HAP-1 (cell line): ENCODE data around the gene ZNF543.
"Not testable (repeated sequence)": the region's sequence is repeated elsewhere in the genome, so short reads cannot be mapped to it uniquely, and the experiment has no call there.

Experiments used
- DNase-seq, 2 experiments: peaks; one replicate each; pipeline ENCODE4 v3.0.0-alpha.2; 2016 to 2020; ENCODE audit warnings: low spot score in 2 of 2
- H3K27me3 ChIP-seq: fragments of 250-450 bp; sonication (Bioruptor Pico); 2 replicates; pipeline ENCODE4 v1.5.1; 2020; ENCODE audit warnings: low read depth, mild to moderate bottlenecking, moderate library complexity
- H3K36me3 ChIP-seq: fragments of 250-450 bp; sonication (Bioruptor Pico); replicated peaks from 2 replicates; pipeline ENCODE4 v1.5.1; 2020; ENCODE audit warnings: mild to moderate bottlenecking
- H3K4me1 ChIP-seq: fragments of 250-450 bp; sonication (Bioruptor Pico); 2 replicates; pipeline ENCODE4 v1.5.1; 2020; ENCODE audit warnings: mild to moderate bottlenecking
- H3K4me3 ChIP-seq: fragments of 250-450 bp; sonication (Bioruptor Pico); 2 replicates; pipeline ENCODE4 v1.5.1; 2020; ENCODE audit warnings: mild to moderate bottlenecking, moderate library complexity
- H3K9me3 ChIP-seq: fragments of 250-450 bp; sonication (Bioruptor Pico); 2 replicates; pipeline ENCODE4 v1.5.1; 2020; ENCODE audit warnings: mild to moderate bottlenecking, moderate library complexity
- in situ Hi-C: fragments of 300-500 bp; cut with MboI; formaldehyde crosslinking; loops from 3 replicates; pipeline ENCODE4 v1.14.3; 2020; ENCODE audit warnings: low sequenced_read_pairs, inconsistent platforms, mixed read lengths

ZNF543 gene

DNA sequence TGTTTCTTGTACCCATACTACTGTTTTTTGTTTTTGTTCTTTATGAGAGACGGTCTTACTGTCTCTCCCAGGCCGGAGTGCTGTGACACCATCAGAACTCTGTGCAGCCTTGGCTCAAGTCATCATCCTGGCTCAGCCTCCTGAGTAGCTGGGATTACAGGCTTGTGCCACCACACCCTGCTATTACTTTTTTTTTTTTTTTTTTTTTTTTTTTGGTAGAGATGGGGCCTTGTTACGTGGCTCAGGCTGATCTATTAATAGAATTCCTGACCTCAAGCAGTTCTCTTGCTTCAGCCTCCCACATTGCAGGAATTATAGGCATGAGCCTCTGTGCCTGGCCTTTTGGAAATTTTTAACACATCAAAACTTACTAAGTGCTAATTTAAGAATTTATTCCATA, 27.9 kb downstream of the ZNF543 start:
- Histone ChIP-seq H3K36me3 (0 out of 2 replicates have a peak, but pooled peaks cover 3% of the 10 kb centered on the region), H3K4me1 (peaks cover 7% of the 10 kb centered on the region), H3K9me3 (peaks cover 5% of the 10 kb centered on the region; the same call in 1 of the 2 replicates), H3K4me3 (no peak overlapping the region), H3K27me3 (no peaks in the 10 kb centered on the region)
- DNase-seq: no peak
- in situ Hi-C loops: no loop called here

DNA sequence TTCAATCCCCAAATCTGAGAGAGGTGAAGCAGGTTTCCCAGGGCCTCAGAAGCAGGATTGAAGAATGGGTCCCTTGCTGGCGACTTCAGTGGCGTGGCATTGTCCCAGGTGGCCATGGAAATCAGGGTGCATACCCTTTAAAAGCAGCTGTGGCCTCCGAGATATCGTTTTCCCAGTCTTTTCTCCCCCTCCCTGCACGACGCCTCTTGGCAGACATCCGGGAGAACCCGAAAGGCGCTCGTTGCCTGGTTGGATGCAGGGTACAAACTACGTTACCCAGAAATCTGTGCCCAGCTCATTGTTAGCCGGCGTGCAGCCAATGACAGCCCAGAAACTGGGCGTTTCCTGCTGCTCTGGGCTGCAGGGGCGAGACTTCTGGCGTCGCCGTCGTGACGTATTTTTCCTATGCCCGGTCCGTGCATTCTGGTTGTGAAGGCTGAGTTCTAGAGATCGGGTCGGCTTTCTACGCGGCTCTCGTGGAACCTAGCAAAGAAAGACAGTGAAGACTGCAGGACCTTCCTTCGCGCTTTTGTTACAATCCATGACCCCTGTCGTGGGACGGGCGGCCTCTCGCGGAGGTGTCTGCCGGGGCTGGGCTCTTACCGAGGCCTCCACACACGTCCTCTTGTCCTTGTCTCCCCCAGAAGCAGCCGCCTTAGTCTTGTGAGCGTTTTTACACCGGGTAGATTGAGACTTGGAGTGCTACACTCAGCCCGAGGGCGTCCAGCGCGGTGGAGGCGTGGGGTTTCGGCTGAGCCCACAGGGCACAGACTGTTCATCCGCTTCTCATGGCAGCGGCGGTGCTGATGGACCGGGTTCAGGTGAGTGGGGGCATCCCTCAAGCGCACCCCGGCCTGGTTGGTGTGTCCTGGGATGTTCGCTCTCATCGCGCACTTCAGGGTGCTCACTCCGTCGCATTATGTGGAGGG, 30.9 kb downstream of the ZNF543 start, which contains the start of gene ZNF304:
Gene ZNF304 (plus strand): TSS at position 395 of the 929 bp plus-strand sequence. CDS start 394 bp downstream, at position 789.
- Histone ChIP-seq H3K36me3 (peaks cover 23% of the 10 kb centered on the region), H3K9me3 (peaks cover 5% of the 10 kb centered on the region; the same call in 1 of the 2 replicates), H3K4me3 (peak within 1 kb of the TSS; percentile 89), H3K27me3 (no peaks in the 10 kb centered on the region), H3K4me1 (peaks cover 7% of the 10 kb centered on the region)
- in situ Hi-C loops: no loop called here
- DNase-seq: peak; percentile 90 to 91

DNA sequence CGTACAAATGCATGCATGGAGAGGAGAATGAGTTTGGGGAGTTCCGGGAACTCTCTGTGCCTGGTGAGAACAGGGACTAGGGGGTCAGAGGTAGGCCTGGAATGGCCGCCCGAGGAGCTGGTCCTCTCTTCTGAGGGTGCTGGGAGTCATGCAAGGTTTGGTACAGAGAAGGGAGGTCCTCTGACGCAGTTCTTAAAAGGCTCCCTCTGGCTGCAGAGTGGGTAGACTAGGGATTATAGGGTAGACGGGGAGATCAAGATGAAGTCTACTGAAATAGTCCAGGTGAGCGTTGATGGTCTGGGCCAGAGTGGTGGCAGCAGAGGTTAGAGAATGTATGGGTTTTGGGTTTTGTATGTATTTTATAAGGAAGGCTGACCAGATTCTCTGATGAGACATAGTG, 31.6 kb downstream of the ZNF543 start:
- peaks cover 5% of the 10 kb centered on the region; the same call in 1 of the 2 replicates for H3K9me3 ChIP-seq
- H3K4me1 ChIP-seq: peaks cover 7% of the 10 kb centered on the region
- in situ Hi-C loops: no loop called here
- peaks cover 30% of the 10 kb centered on the region for H3K36me3 ChIP-seq
- peak overlapping the region; percentile 89 for H3K4me3 ChIP-seq
- no peak for DNase-seq
- H3K27me3 ChIP-seq: no peaks in the 10 kb centered on the region

DNA sequence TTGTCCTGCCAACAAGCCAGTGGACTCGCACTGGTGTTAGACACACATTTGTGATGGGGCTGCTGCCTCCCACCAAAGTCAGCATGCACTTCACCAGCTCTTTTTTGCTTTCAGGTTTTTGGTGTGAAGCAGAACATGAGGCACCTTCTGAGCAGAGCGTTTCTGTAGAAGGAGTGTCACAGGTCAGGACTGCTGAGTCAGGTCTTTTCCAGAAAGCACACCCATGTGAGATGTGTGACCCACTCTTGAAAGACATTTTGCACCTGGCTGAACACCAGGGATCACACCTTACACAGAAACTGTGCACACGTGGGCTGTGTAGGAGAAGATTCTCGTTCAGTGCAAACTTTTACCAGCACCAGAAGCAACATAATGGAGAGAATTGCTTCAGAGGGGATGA, 35.6 kb downstream of the ZNF543 start:
- H3K27me3 ChIP-seq: no peaks in the 10 kb centered on the region
- H3K9me3 ChIP-seq: no peaks in the 10 kb centered on the region
- H3K4me3 ChIP-seq: no peak overlapping the region
- peaks cover 41% of the 10 kb centered on the region for H3K36me3 ChIP-seq
- H3K4me1 ChIP-seq: peaks cover 3% of the 10 kb centered on the region
- DNase-seq: no peak
- in situ Hi-C loops: no loop called here

DNA sequence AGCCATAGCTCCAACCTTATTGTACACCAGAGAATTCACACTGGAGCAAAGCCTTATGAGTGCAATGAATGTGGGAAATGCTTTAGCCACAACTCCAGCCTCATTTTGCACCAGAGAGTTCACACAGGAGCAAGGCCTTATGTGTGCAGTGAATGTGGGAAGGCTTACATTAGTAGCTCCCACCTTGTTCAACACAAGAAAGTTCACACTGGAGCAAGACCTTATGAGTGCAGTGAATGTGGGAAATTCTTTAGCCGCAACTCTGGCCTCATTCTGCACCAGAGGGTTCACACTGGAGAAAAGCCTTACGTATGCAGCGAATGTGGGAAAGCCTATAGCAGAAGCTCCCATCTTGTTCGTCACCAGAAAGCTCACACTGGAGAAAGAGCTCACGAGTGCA, 37.1 kb downstream of the ZNF543 start:
- H3K9me3 ChIP-seq: no peaks in the 10 kb centered on the region
- DNase-seq: no peak
- H3K27me3 ChIP-seq: no peaks in the 10 kb centered on the region
- in situ Hi-C loops: no loop called here
- H3K36me3 ChIP-seq: peaks cover 38% of the 10 kb centered on the region
- no peak overlapping the region for H3K4me3 ChIP-seq
- no peaks in the 10 kb centered on the region for H3K4me1 ChIP-seq

DNA sequence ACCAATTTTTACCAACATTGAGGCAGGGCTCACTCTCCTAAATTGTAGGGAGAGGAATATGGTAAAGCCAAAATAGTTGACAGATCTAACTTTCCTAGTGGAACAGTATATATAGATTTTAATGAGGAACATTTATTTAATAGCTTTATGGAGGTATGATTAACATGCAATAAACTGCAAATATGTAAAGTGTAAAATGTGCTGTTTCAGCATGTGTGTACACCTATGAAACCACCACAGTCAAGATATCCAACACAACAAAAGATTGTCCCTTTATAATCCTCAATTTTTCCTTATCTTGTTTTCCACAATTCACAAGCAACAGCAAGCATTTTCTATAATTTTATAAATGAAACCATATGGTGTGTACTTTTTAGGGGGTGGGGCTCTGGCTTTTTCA, 39.0 kb downstream of the ZNF543 start:
- H3K4me1 ChIP-seq: peaks cover 3% of the 10 kb centered on the region; the same call in 1 of the 2 replicates
- in situ Hi-C loops: no loop called here
- H3K36me3 ChIP-seq: peaks cover 35% of the 10 kb centered on the region
- DNase-seq: no peak
- H3K4me3 ChIP-seq: no peak overlapping the region
- H3K27me3 ChIP-seq: no peaks in the 10 kb centered on the region
- H3K9me3 ChIP-seq: no peaks in the 10 kb centered on the region

DNA sequence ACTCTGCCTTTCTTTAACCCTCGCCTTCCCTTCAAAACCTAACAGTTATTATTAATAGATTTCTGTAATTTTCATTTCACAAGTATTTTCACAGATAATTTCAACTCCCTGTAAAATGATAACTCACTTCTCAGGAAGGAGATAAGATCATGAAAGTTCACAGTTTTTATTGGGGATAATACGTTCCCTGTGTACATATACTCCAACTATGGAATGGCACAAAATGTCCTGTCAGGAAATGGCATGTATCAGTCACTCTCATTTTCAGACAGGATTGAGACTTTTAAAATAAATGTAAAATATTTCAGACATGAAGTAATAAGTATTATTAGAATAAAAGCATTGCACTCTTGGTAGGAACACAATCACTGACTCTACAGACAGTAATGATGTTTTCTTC, 42.1 kb downstream of the ZNF543 start:
- H3K27me3 ChIP-seq: no peaks in the 10 kb centered on the region
- H3K36me3 ChIP-seq: peaks cover 5% of the 10 kb centered on the region
- H3K4me3 ChIP-seq: peak overlapping the region; percentile 51; the same call in 1 of the 2 replicates
- 0 out of 2 replicates have a peak, but pooled peaks cover 3% of the 10 kb centered on the region for H3K9me3 ChIP-seq
- in situ Hi-C loops: no loop called here
- H3K4me1 ChIP-seq: peaks cover 3% of the 10 kb centered on the region; the same call in 1 of the 2 replicates
- no peak for DNase-seq

DNA sequence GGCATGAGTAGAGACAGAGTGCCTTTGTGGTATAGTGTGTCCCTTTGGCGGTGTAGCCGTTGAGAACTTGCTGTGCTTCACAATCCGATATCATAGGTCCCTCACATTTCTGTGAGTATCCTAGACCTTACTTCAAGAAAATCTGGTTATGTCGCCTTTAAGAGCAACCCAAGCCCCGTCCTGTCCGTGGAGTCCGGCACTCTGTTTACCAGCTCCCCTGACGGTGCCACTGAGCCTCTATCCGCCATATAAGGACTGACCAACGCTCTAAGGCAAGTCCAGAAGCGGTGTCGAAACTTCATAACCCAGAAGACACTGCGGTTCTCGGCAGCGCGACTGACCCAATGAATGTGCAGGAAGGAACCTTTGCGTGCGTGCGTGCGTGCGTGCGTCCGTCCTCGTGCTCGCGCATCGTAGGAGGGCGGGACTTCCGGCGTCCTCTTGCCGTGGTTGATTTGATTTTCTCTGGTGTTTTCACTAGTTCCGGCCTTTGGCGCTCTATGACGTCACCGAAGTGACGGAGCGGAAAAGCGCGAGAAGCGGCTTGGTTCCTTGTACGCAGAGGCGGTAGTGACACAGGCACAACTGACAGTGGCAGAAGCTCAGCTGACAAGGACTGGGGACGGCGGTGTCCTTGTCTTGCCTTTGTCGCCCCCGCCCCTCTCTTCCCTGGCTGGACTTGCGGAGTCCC, 42.9 kb downstream of the ZNF543 start, which contains the start of the genes TRAPPC2B and ZNF547:
Gene TRAPPC2B (plus strand): TSS at position 555 of the 691 bp plus-strand sequence. CDS start 1,283 bp downstream, outside the sequence.
Gene ZNF547 (plus strand): TSS at position 555 of the 691 bp plus-strand sequence. CDS start 5,005 bp downstream, outside the sequence.
- peak; percentile 94 to 97 for DNase-seq
- in situ Hi-C loops: no loop called here
- Histone ChIP-seq H3K9me3 (0 out of 2 replicates have a peak, but pooled peaks cover 3% of the 10 kb centered on the region), H3K4me3 (peak within 1 kb of the TSS; percentile 51), H3K4me1 (peaks cover 3% of the 10 kb centered on the region; the same call in 1 of the 2 replicates), H3K27me3 (no peaks in the 10 kb centered on the region), H3K36me3 (no peaks in the 10 kb centered on the region; the same call in 1 of the 2 replicates)

DNA sequence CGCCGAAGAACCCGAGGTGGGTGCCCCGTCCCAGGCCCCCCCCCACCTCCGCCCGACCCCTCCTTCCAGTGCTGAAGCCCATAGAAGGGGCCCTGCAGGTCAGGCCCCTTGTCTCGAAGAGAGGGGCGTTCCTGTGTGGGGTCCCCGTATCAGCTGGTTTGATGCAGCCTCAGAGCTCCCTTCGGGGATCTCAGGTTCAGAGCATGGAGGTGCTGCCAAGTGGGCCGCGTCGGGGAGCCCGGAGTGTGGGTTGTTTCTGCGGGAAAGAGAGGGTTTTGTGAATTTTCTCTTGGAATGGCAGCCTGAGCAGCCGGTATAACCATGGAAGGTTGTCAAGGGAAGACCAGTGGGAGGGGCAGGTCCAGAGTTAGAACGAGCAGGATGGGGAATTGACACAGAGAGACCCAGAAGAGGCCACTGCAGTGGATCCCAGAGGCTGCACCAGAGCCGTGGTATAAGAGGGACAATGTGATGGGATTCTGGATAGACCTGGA, 43.5 kb downstream of the ZNF543 start:
- H3K4me3 ChIP-seq: peak overlapping the region; percentile 51
- H3K27me3 ChIP-seq: no peaks in the 10 kb centered on the region
- H3K9me3 ChIP-seq: 0 out of 2 replicates have a peak, but pooled peaks cover 3% of the 10 kb centered on the region
- peaks cover 3% of the 10 kb centered on the region; the same call in 1 of the 2 replicates for H3K4me1 ChIP-seq
- no peaks in the 10 kb centered on the region for H3K36me3 ChIP-seq
- in situ Hi-C loops: no loop called here
- peak in 1 of 2 experiments; percentile 8 for DNase-seq

DNA sequence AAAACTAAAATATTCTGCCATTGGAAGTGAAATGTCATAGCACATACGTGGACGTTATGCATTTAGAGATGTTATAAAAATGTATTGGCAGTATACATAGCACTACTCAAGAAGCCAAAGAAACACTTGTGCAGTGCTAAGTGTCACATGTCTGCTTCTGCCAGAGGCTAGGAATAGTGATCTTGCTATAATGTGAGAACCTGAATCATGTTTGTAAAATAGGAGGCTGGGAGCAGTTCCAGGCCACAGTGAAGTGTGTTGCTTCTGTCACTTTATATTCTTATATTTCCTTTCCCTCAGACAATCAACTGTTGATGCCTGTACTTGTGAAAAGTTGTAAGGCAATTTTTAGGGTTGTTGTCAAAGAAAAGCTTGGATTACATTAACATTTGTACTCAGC, 46.5 kb downstream of the ZNF543 start:
- Histone ChIP-seq H3K4me1 (peaks cover 3% of the 10 kb centered on the region; the same call in 1 of the 2 replicates), H3K9me3 (0 out of 2 replicates have a peak, but pooled peaks cover 3% of the 10 kb centered on the region), H3K4me3 (no peak overlapping the region), H3K27me3 (no peaks in the 10 kb centered on the region), H3K36me3 (no peaks in the 10 kb centered on the region; the same call in 1 of the 2 replicates)
- no peak for DNase-seq
- in situ Hi-C loops: no loop called here

DNA sequence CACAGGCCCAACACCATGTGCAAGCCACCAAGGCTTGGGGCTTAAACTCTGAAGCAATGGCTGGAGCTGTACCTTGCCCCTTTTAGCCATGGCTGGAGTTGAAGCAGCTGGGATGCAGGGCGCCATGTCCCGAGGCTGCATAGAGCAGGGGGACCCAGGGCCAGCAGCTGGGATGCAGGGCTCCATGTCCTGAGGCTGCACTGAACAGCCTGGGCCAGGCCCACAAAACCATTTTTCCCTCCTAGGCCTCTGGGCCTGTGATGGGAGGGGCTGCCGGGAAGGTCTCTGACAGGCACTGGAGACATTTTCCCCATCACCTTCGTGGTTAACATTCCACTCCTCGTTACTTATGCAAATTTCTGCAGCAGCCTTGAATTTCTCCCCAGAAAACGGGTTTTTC, 53.9 kb downstream of the ZNF543 start:
- H3K4me1 ChIP-seq: no peaks in the 10 kb centered on the region
- in situ Hi-C loops: no loop called here
- H3K4me3 ChIP-seq: no peak overlapping the region
- no peak for DNase-seq
- H3K36me3 ChIP-seq: peaks cover 9% of the 10 kb centered on the region
- peaks cover 10% of the 10 kb centered on the region; the same call in 1 of the 2 replicates for H3K9me3 ChIP-seq
- H3K27me3 ChIP-seq: no peaks in the 10 kb centered on the region

DNA sequence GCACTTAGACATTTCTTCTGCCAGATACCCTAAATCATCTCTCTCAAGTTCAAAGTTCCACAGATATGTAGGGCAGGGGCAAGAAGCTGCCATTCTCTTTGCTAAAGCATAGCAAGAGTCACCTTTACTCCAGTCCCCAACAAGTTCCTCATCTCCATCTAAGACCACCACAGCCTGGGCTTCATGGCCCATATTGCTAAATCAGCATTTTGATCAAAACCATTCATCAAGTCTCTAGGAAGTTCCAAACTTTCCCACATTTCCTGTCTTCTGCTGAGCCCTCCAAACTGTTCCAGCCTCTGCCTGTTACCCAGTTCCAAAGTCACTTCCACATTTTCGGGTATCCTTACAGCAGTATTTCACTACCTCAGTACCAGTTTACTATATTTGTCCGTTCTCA, 54.4 kb downstream of the ZNF543 start:
- peaks cover 10% of the 10 kb centered on the region; the same call in 1 of the 2 replicates for H3K9me3 ChIP-seq
- H3K4me3 ChIP-seq, H3K36me3 ChIP-seq, in situ Hi-C loops, H3K4me1 ChIP-seq, H3K27me3 ChIP-seq, DNase-seq: not testable (repeated sequence)

DNA sequence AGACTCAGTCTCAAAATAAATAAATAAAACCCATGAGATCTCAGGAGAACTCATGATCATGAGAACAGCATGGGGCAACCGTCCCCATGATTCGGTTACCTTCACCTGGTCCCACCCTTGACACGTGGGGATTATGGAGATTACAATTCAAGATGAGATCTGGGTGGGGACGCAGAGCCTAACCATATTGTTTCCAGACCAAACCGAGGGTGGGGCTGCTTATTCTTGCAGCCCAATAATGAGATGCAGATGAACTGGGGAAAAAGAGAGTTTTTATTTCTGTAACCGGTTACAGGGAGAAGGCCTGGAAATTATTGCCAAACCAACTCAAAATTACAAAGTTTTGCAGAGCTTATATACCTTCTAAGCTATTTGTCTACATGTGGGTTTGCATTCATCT, 55.9 kb downstream of the ZNF543 start:
- H3K4me3 ChIP-seq: no peak overlapping the region
- in situ Hi-C loops: no loop called here
- no peaks in the 10 kb centered on the region for H3K4me1 ChIP-seq
- no peak for DNase-seq
- peaks cover 9% of the 10 kb centered on the region for H3K36me3 ChIP-seq
- H3K27me3 ChIP-seq: no peaks in the 10 kb centered on the region
- H3K9me3 ChIP-seq: peaks cover 10% of the 10 kb centered on the region; the same call in 1 of the 2 replicates
